Colonic mucosa (tissue), 4 donors: ENCODE measurements around the gene RAP1GAP2. TPM values are rescaled to one million over a fixed set of nuclear protein-coding genes. Genes with fewer than 3 reads are reported as not detected.

Experiments used
- DNase-seq: peaks from one replicate; pipeline ENCODE4 v3.0.0-alpha.2; 2020
- H3K27ac ChIP-seq: fragments of 200-600 bp; one replicate; pipeline ENCODE4 v1.8.0; 2021
- H3K27me3 ChIP-seq: fragments of 200-600 bp; one replicate; pipeline ENCODE4 v1.8.0; 2021
- H3K36me3 ChIP-seq: fragments of 200-600 bp; one replicate; pipeline ENCODE4 v1.8.0; 2021
- H3K4me1 ChIP-seq: fragments of 200-600 bp; one replicate; pipeline ENCODE4 v1.8.0; 2021; ENCODE audit warnings: mild to moderate bottlenecking
- H3K4me3 ChIP-seq: fragments of 200-600 bp; one replicate; pipeline ENCODE4 v1.8.0; 2021
- H3K9ac ChIP-seq, 2 donors: one replicate each; pipeline ENCODE4 v1.7.0; 2013; ENCODE audit warnings: control low read depth in 2 of 2, low read depth in 2 of 2, low read length in 2 of 2
- H3K9me3 ChIP-seq: fragments of 200-600 bp; one replicate; pipeline ENCODE4 v1.8.0; 2021
- intact Hi-C: fragments of 100-400 bp; cut with DNase I; formaldehyde crosslinking; loops from one replicate; pipeline ENCODE4 v1.14.1; 2022
- total RNA-seq, 2 donors: library from RNA; stranded (reverse); fragmentation: NEBNext Ultra II Directional in 1 of 2; extraction: Animal tissue kit (Norgen Biotek cat#: 25700) in 1 of 2; gene quantifications; one replicate each; pipeline ENCODE4 v1.2.1, GENCODE V29; 2021
- TF ChIP-seq, protein P1 (sequence below): fragments of 200-600 bp; IDR thresholded peaks from one replicate; pipeline ENCODE4 v1.8.0; 2022; ENCODE audit warnings: antibody characterized with exemption, mild to moderate bottlenecking
- donor health status: healthy.
- donor health status: DM: no; HTN: no; CAD: no.
- donor health status: DM: no; HTN: no; CAD: no.

RAP1GAP2 gene
- total RNA-seq, 2 donors from 2014 or later: 45.2 to 45.4 TPM

DNA sequence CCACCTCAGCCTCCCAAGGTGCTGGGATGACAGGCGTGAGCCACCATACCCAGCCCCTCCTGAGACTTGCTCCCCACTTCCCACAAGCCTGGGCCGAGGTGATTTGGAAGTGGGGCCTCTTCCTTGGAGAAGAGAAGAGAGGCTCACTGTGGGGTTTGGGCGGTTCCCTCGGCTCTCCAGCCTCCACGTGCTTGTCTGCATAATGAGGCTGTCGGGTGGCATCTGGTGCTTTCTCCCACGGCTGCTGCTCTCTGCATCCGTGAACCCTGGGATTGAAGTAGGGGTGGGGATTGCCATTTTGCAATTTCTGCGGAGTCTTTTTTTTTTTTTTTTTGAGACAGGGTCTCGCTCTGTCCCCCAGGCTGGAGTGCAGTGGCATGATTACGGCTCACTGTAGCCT, 101.4 kb downstream of the RAP1GAP2 start:
- Histone ChIP-seq H3K36me3 (no peaks in the 10 kb centered on the region), H3K4me3 (no peak overlapping the region), H3K27me3 (no peaks in the 10 kb centered on the region), H3K9me3 (no peaks in the 10 kb centered on the region), H3K9ac (no peak overlapping the region), H3K27ac (no peak overlapping the region), H3K4me1 (no peaks in the 10 kb centered on the region)
- intact Hi-C loops: no loop called here
- DNase-seq: no peak
- TF ChIP-seq, protein P1, sequence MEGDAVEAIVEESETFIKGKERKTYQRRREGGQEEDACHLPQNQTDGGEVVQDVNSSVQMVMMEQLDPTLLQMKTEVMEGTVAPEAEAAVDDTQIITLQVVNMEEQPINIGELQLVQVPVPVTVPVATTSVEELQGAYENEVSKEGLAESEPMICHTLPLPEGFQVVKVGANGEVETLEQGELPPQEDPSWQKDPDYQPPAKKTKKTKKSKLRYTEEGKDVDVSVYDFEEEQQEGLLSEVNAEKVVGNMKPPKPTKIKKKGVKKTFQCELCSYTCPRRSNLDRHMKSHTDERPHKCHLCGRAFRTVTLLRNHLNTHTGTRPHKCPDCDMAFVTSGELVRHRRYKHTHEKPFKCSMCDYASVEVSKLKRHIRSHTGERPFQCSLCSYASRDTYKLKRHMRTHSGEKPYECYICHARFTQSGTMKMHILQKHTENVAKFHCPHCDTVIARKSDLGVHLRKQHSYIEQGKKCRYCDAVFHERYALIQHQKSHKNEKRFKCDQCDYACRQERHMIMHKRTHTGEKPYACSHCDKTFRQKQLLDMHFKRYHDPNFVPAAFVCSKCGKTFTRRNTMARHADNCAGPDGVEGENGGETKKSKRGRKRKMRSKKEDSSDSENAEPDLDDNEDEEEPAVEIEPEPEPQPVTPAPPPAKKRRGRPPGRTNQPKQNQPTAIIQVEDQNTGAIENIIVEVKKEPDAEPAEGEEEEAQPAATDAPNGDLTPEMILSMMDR: no peak

DNA sequence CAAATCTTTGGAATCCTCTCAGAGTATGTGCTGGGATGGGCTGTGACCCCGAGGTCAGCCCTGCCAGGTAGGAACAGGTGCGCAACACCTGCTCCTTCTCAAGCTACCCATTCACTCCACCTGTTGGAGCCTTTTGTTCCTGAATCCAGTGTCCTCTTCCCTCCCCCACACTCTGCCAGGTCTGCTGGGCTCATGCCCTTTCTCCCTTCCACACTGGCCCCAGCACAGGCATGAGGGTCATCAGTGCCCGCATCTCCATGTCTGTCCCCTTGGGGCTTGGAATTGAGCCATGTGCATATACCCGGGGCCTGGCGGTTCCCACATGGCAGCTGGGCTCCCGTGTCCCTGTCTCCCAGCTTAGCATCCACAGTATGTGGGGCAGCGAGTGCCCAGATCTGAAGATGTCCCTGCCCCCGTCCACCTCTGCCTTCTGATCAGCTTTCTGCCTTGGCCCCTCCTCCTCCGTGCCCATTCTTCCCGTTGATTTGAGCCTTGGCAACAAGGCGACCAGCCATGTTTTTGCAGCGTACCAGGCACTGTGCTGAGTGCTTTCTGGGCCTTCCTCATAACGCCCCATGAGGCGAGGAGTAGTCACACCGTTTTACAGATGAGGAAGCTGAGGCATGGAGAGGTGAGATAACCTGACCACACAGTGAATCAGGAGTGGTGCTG, 102.2 kb downstream of the RAP1GAP2 start:
- intact Hi-C loops: no loop called here

GRCh38 chr17:2899906-2900305, 103.7 kb downstream of the RAP1GAP2 start:
- H3K36me3 ChIP-seq: no peaks in the 10 kb centered on the region
- H3K4me3 ChIP-seq: no peak overlapping the region
- no peaks in the 10 kb centered on the region for H3K4me1 ChIP-seq
- H3K9me3 ChIP-seq: no peaks in the 10 kb centered on the region
- peak; percentile 60 for DNase-seq
- H3K27ac ChIP-seq: peak overlapping the region; percentile 33
- no peaks in the 10 kb centered on the region for H3K27me3 ChIP-seq
- TF ChIP-seq, protein P1: no peak
- no peak overlapping the region for H3K9ac ChIP-seq
- intact Hi-C loops: no loop called here

More for the DNA sequence above, 102.2 kb downstream of the RAP1GAP2 start:
- no peaks in the 10 kb centered on the region for H3K4me1 ChIP-seq
- H3K4me3 ChIP-seq: no peak overlapping the region
- no peak overlapping the region for H3K9ac ChIP-seq
- DNase-seq: peak; percentile 60
- H3K27ac ChIP-seq: no peak overlapping the region
- TF ChIP-seq, protein P1: no peak
- H3K36me3 ChIP-seq: no peaks in the 10 kb centered on the region
- H3K9me3 ChIP-seq: no peaks in the 10 kb centered on the region
- H3K27me3 ChIP-seq: no peaks in the 10 kb centered on the region

GRCh38 chr17:2900842-2901241, 104.6 kb downstream of the RAP1GAP2 start:
- DNase-seq: no peak
- TF ChIP-seq, protein P1: no peak
- Histone ChIP-seq H3K36me3 (no peaks in the 10 kb centered on the region), H3K9ac (no peak overlapping the region), H3K27me3 (no peaks in the 10 kb centered on the region), H3K4me3 (no peak overlapping the region), H3K27ac (no peak overlapping the region), H3K4me1 (no peaks in the 10 kb centered on the region), H3K9me3 (no peaks in the 10 kb centered on the region)
- intact Hi-C loops: no loop called here

DNA sequence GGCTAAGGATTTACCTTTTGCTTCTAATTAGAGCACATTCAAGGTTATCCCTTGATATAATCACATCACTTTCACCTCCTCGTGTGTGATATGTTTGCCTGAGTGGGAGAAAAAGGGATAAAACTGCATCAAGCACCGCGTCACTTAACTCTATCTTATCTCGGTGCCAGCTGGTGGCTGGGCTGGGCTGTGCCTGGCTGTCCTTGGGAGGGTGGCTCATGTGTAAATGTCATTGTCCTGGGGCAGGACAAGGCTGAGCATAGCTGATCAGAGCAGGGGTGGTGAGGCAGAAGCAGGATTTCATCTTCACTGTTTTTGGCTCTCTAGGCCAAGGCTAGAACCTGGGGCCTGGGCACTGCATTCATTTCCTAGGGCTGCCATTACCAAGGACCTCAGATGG, 105.3 kb downstream of the RAP1GAP2 start:
- DNase-seq: no peak
- TF ChIP-seq, protein P1: no peak
- H3K4me1 ChIP-seq: no peaks in the 10 kb centered on the region
- no peaks in the 10 kb centered on the region for H3K36me3 ChIP-seq
- no peaks in the 10 kb centered on the region for H3K27me3 ChIP-seq
- intact Hi-C loops: no loop called here
- H3K9ac ChIP-seq: no peak overlapping the region
- no peaks in the 10 kb centered on the region for H3K9me3 ChIP-seq
- H3K27ac ChIP-seq: no peak overlapping the region
- H3K4me3 ChIP-seq: no peak overlapping the region
